Duodenal mucosa (tissue), 2 donors: ENCODE data around the gene ALPI.
"Not testable (repeated sequence)": the region's sequence is repeated elsewhere in the genome, so short reads cannot be mapped to it uniquely, and the experiment has no call there.

Experiments used
- H3K27ac ChIP-seq: one replicate; pipeline ENCODE4 v1.7.0; 2013; ENCODE audit warnings: low read depth, low read length
- H3K27me3 ChIP-seq, 2 donors: one replicate each; pipeline ENCODE4 v1.7.0; 2013; ENCODE audit warnings: low read length in 2 of 2, control low read depth in 1 of 2; ENCODE audit not compliant: insufficient read depth in 2 of 2, control insufficient read depth in 1 of 2
- H3K36me3 ChIP-seq, 2 donors: one replicate each; pipeline ENCODE4 v1.7.0; 2013; ENCODE audit warnings: low read length in 2 of 2, control low read depth in 1 of 2; ENCODE audit not compliant: insufficient read depth in 2 of 2, control insufficient read depth in 1 of 2
- H3K4me1 ChIP-seq, 2 donors: one replicate each; pipeline ENCODE4 v1.7.0; 2013; ENCODE audit warnings: low read length in 2 of 2, control low read depth in 1 of 2; ENCODE audit not compliant: insufficient read depth in 2 of 2, control insufficient read depth in 1 of 2
- H3K4me3 ChIP-seq, 2 donors: one replicate each; pipeline ENCODE4 v1.7.0; 2013; ENCODE audit warnings: low read length in 2 of 2, low read depth in 1 of 2
- H3K9ac ChIP-seq, 2 donors: one replicate each; pipeline ENCODE4 v1.7.0; 2013; ENCODE audit warnings: low read length in 2 of 2, low read depth in 1 of 2
- H3K9me3 ChIP-seq, 2 donors: one replicate each; pipeline ENCODE4 v1.7.0; 2013; ENCODE audit warnings: low read length in 2 of 2, control low read depth in 1 of 2; ENCODE audit not compliant: control insufficient read depth in 1 of 2

Gene ALPI

DNA sequence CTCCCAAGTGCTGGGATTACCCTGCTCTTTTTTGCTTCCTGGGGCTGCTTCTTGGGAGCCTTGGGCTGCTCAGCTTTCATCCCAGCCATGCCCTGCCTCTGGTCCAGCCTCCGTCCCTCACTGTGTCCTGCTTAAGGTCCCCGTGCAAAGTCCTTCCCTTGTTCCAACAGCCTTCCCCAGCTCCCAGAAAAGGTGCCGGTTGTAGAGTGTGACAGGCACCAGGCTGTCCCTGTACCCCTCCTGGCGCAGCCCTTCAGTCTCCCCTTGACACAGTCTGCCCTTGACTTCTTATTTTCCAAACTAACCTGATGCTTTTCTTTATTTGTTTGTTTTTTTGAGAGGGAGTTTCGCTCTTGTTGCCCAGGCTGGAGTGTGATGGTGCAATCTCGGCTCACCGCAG, 20.1 kb upstream of the ALPI start:
- H3K27me3 ChIP-seq: no peaks in the 10 kb centered on the region
- H3K9ac ChIP-seq: no peak overlapping the region
- no peaks in the 10 kb centered on the region for H3K9me3 ChIP-seq
- H3K36me3 ChIP-seq: no peaks in the 10 kb centered on the region
- H3K4me3 ChIP-seq: no peak overlapping the region
- H3K4me1 ChIP-seq: no peaks in the 10 kb centered on the region
- no peak overlapping the region for H3K27ac ChIP-seq

DNA sequence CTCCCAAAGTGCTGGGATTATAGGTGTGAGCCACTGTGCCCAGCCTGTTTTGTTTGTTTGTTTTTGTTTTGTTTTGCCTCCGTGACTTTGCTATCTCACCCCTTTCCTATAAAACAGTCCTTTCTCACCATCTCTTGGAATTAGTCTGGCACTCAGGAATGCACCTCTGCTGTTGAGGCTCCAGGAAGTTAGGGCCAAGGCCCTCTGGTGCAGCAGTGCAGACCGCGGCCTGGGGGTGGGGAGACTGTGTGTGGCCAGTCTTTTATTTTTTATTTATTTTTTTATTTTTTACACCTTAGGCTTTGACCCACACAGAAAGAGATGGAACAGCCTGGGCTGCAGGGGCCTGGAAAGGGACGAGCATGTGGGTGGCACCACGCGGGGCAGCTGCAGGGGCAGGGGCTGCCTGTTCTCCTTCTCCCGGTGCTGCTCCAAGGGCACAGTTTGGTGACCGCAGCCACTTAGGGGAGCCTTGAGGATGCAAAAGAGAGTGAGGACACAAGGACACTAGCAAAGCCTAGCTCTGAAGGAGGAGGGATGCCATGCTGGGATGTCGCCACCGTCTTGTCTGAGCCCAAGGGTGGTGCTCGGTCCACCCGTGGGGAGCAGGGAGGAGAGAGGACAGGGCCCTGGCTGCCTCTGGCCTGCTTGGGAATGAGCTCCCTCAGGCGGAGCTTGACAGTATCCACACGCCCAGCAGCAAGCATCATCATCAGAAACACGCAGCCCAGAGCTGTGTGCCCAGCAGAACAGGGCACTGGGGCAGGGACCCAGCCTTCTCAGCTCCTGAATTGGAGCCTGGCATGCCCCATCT, 19.4 kb upstream of the ALPI start:
- Histone ChIP-seq H3K9me3 (no peaks in the 10 kb centered on the region), H3K36me3 (no peaks in the 10 kb centered on the region), H3K9ac (no peak overlapping the region), H3K4me1 (no peaks in the 10 kb centered on the region), H3K27me3 (no peaks in the 10 kb centered on the region), H3K4me3 (no peak overlapping the region), H3K27ac (no peak overlapping the region)

DNA sequence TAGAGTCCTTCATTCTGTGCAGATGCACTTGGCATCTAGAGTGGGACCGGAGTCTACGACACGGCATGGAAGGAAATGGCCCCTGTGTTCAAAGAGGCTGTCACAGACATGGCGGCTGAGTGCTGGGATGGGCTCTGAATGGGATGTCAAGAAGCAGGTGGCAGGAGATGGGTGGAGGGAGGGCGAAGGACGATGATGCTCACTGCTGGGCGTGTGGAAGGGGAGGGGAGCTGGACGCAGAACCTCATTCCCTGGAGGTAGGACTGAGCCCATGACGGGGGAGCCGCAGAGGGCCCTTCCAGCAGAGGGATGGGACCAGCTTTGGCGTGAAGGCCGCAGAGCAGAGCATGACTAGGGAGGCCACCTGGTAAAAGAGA, 18.8 kb upstream of the ALPI start:
- H3K4me1 ChIP-seq: no peaks in the 10 kb centered on the region
- H3K36me3 ChIP-seq: no peaks in the 10 kb centered on the region
- H3K9ac ChIP-seq: no peak overlapping the region
- no peak overlapping the region for H3K27ac ChIP-seq
- H3K27me3 ChIP-seq: no peaks in the 10 kb centered on the region
- H3K4me3 ChIP-seq: no peak overlapping the region
- H3K9me3 ChIP-seq: no peaks in the 10 kb centered on the region

DNA sequence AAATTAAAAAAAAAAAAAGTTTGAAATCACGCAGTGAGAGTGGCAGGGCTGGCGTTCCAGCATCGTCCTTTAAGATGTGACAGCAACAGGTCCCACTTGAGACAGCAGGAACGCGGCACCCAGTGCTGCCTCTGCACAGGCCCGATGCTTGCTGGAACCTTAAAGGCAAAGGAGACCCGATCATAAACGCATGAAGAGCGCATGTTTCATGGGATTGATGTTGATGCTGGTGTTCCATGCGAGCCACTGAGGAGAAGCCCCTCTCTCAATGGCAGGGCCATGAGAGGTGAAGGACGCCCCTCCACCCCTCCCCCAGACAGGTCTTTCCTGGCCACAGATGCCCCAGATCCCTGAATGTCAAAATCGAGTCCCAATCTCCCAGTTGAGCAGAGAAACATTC, 17.9 kb upstream of the ALPI start:
- no peaks in the 10 kb centered on the region for H3K9me3 ChIP-seq
- no peaks in the 10 kb centered on the region for H3K27me3 ChIP-seq
- H3K9ac ChIP-seq: no peak overlapping the region
- H3K4me3 ChIP-seq: no peak overlapping the region
- no peaks in the 10 kb centered on the region for H3K36me3 ChIP-seq
- H3K27ac ChIP-seq: no peak overlapping the region
- no peaks in the 10 kb centered on the region for H3K4me1 ChIP-seq

DNA sequence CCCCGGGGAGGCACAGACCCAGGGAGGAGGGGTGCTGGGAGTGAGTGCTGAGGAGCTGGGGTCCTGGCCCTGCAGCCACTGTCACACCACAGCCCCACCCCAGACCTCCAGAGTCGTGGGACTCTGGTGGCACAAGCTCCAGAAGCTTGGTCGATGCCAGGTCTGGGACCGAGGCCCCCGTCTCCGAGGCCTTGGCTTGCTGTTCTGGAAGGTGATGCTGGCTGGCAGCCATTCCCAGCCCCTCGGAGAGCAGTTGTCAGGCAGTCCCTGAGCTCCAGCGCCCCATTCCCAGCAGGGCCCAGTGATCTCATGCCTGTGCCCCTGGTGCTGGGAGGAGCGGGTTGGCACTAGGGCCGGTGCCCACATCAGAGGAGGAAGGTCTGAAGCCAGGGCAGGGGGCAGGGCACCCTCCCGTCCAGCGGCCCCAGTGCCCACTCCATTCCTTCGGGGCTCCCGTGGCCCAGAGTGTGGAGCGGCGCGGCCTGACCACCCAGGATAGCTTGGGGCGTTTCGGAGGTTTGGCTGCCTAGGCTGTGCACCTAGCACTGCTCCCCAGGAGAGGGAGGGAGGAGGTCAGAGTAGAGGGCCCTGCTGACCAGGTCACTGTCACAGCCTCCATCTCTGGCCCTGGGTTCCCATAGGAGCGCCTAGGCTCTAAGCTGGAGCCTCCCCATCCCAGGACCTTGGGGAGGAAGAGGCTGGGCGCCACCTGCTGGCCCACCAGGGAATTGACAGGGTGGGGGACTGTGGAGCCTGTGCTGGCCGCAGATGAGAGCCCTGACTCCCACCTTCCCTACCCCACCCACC, 16.8 kb upstream of the ALPI start:
- H3K27ac ChIP-seq: no peak overlapping the region
- H3K27me3 ChIP-seq: no peaks in the 10 kb centered on the region
- no peak overlapping the region for H3K4me3 ChIP-seq
- no peaks in the 10 kb centered on the region for H3K36me3 ChIP-seq
- no peaks in the 10 kb centered on the region for H3K9me3 ChIP-seq
- H3K4me1 ChIP-seq: peaks cover 0 to 2% of the 10 kb centered on the region in 2 donors
- no peak overlapping the region for H3K9ac ChIP-seq

DNA sequence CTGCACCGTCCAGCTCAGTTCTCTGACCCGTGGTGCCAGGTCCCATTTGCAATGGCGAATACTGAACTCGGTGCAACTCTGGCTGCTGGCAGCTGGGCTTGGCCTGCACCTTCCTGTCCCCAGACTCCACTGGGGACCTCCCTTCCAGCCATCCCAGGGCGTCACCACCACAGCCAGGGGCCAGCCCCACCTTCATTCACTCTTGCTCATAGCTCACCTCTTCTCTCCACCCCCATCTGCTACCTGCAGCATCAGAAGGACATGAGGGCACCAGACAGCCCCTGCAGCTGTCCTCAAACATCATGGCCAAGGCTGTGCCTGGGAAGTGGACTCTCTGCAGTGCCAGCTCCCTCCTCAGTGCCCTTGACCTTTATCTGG, 16.2 kb upstream of the ALPI start:
- H3K36me3 ChIP-seq: no peaks in the 10 kb centered on the region
- no peaks in the 10 kb centered on the region for H3K27me3 ChIP-seq
- no peaks in the 10 kb centered on the region for H3K9me3 ChIP-seq
- H3K4me3 ChIP-seq: no peak overlapping the region
- H3K4me1 ChIP-seq: peaks cover 0 to 6% of the 10 kb centered on the region in 2 donors
- H3K9ac ChIP-seq: no peak overlapping the region
- H3K27ac ChIP-seq: no peak overlapping the region

DNA sequence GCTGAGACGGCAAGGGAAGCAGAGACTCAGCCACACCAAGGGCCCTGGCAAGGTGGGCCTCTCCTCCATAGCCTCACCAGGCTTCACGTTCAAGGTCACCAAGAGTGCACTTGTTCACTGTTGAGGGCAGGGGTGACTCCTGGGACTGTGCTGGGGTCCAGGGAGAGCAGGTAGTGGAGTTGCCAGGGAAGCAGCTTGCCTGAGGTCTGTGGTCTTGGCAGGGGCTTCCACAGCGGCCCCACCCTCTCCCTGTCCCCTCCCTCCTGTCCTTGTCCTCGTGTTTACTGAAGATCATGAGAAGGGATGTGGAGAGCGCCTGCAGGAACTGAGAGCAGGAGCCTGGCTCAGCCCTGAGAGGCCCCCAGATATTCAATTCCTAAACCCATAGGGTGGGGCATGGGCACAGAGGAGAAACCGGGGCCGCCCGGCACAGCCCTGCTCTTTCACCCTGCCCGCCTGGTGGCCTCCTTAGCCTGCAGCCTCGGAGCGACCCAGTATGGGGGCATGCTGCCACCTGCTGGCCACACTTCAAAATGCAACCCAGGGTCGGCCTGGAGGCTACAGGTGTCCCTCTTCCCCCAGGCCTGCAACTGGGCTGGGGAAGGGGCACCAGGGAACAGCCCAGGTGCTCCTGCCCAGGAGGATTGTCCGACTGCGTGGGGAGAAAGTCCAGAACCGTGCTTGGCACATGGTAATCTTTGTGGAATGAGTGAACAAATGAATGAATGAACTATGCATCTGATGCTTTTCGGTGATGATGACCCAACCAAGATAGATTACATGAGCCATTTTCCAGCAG, 15.5 kb upstream of the ALPI start:
- not testable (repeated sequence) for H3K9me3 ChIP-seq, H3K27me3 ChIP-seq, H3K36me3 ChIP-seq, H3K4me3 ChIP-seq, H3K9ac ChIP-seq, H3K4me1 ChIP-seq, H3K27ac ChIP-seq

DNA sequence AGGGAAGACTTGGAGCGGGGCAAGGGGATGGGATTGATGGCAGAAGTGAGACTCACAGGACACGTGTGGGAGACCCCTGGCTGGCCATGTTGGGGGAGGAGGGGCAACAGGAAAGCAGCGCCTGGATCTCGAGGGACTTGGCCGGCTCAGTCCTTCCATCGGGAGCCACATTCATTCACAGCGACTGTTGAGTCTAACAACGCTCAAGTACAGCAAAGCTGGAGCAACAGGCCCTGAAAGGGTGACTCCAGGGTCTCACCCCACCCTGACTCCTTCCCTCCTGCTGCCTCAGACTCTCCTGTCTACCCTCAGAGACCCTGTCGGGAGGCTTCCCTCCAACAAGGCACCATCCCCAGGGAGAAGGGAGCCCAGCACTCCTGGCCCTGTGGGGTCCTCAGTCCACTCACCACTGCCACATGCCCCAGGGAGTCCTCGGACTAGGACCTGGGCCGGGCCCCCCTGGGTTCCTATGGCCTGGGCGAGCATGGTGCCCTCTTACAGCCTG, 14.8 kb upstream of the ALPI start:
- H3K36me3 ChIP-seq: no peaks in the 10 kb centered on the region
- no peak overlapping the region for H3K27ac ChIP-seq
- no peak overlapping the region for H3K9ac ChIP-seq
- H3K27me3 ChIP-seq: no peaks in the 10 kb centered on the region
- no peak overlapping the region for H3K4me3 ChIP-seq
- H3K9me3 ChIP-seq: no peaks in the 10 kb centered on the region
- peaks cover 0 to 6% of the 10 kb centered on the region in 2 donors for H3K4me1 ChIP-seq

DNA sequence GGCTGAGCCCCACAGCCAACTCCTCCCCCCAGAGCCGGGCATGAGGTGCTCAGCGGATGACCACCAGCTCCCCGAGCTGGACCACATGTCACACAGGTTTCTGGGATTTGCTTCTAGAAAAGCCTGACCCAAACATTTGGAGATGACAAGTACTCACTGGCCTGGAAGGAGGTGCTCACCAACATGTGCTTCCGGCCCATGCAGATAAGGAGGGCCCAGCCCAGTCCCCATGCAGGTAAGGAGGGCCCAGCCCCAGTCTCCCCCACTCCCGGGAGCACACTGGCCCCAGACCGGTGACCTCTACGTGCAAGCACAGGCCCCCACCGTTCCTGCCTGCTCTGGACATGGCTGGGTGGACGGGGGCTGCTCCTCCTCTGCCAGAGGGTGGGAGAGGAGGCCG, 14.0 kb upstream of the ALPI start:
- H3K36me3 ChIP-seq, H3K27ac ChIP-seq, H3K27me3 ChIP-seq, H3K9ac ChIP-seq, H3K4me1 ChIP-seq, H3K9me3 ChIP-seq, H3K4me3 ChIP-seq: not testable (repeated sequence)

DNA sequence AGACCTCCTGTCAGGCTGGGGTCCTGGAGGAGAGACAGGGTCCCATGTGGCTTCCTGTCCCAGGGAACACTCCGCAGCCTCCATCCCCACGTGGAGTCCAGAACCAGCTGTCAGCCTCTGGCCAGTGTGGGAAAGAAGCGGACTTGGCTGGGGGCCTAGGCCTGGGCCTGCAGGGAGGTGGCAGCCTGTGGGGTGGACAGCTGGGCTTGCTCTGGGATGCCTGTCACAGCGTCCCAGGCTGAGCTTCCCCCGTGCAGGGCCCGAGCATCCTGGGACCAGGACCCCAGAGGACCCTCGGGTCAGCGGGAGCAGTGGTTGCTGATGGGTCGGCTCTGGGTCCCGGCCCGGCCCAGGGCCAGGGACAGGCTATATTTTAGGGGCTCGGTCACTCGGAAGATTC, 13.5 kb upstream of the ALPI start:
- H3K4me3 ChIP-seq, H3K9ac ChIP-seq, H3K27ac ChIP-seq, H3K27me3 ChIP-seq, H3K36me3 ChIP-seq, H3K9me3 ChIP-seq: not testable (repeated sequence)
- H3K4me1 ChIP-seq: peaks cover 10 to 12% of the 10 kb centered on the region in 2 donors
